ENCODE measurements around the gene CA12.
A peak's percentile ranks its signal among the peaks of the same experiment; 100 is the strongest.

Gene CA12

GRCh38 chr15:63301088-63301487 is 80.6 kb downstream of the CA12 start:
- CTCF ChIA-PET, result interaction anchor here (1.9 kb wide), 1 partner anchor 13 kb away, joined by 5 read pairs; no protein-coding TSS in a partner anchor
- no peak for TF ChIP-seq CTCF (IDR thresholded peaks at IDR 0.05; ENCODE audit: insufficient read depth, low read length, missing control alignments)
- DNase-seq (ENCODE audit: low read depth, low spot score), result no peak
- POLR2A ChIA-PET, result no interaction called here
- no peak overlapping the region for H3K4me3 ChIP-seq (ENCODE audit: low read depth, low read length)

DNA sequence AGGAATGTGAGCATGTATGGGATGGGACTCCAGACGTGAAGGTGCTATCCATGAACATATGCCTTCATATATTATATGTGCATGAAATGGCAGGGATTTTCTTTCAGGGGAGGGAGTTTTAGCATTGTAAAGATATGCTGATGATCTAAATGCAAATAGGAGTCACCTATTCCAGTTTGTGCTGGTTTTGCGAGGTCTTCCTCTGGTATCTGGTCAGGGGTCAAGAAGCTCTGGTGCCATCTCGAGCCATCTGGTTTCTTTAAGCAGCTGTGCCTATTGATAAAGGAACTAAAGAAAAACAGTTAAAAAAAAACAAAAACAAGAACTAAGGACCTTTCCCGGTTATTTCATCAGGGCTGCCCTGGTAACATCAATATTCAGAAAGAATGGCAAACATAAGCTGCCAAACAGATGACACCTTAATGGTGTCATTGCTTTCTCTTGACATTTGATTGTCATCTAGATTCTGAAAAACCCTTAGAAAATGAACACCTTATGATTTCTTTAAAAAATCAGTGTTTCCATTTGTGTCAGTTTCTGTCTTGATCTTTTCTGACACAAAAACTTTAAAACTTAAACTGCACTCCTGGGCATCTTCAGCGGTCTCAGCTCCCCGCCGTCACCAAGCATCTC is 81.6 kb downstream of the CA12 start:
- POLR2A ChIA-PET, result no interaction called here
- no peak for TF ChIP-seq CTCF (IDR thresholded peaks at IDR 0.05; ENCODE audit: insufficient read depth, low read length, missing control alignments)
- H3K4me3 ChIP-seq (ENCODE audit: low read depth, low read length), result no peak overlapping the region
- DNase-seq (ENCODE audit: low read depth, low spot score), result no peak
- CTCF ChIA-PET, result interaction anchor here (0.6 to 1.9 kb wide), 4 partner anchors 9 to 189 kb away, joined by 3 to 5 read pairs (median 4); no protein-coding TSS in a partner anchor

- TF ChIP-seq CTCF (IDR thresholded peaks at IDR 0.05; ENCODE audit: insufficient read depth, low read length, missing control alignments), result no peak
- CTCF ChIA-PET, result interaction anchor here (1.6 to 3.7 kb wide), 2 partner anchors 10 to 106 kb away, joined by 3 to 12 read pairs; no protein-coding TSS in a partner anchor
- H3K4me3 ChIP-seq (ENCODE audit: low read depth, low read length), result no peak overlapping the region
- POLR2A ChIA-PET, result no interaction called here
- no peak for DNase-seq (ENCODE audit: low read depth, low spot score)
Observed at GRCh38 chr15:63296195-63296594, 85.5 kb downstream of the CA12 start.

DNA sequence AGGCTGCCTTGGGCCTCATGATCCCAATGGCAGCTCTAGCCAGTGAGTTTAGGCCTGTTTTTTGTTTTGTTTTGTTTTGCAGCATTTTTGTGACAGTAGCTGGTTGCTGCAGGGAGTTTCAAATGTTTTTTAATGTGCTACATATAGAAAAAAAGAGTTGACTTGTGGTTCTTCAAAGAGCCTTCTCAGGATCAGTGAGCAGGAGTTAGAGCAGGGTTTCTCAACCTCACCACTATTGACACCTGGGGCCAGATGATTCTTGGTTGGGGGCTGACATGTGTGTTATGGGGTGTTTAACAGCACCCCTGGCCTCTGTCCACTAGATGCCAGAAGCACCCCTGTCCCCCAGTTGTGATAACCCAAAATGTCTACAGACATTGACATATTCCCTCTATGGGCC is 86.3 kb downstream of the CA12 start:
- ChIA-PET CTCF (interaction anchor here (1.1 to 3.7 kb wide), 4 partner anchors 11 to 172 kb away, joined by 3 to 12 read pairs (median 4); no protein-coding TSS in a partner anchor), POLR2A (no interaction called here)

DNA sequence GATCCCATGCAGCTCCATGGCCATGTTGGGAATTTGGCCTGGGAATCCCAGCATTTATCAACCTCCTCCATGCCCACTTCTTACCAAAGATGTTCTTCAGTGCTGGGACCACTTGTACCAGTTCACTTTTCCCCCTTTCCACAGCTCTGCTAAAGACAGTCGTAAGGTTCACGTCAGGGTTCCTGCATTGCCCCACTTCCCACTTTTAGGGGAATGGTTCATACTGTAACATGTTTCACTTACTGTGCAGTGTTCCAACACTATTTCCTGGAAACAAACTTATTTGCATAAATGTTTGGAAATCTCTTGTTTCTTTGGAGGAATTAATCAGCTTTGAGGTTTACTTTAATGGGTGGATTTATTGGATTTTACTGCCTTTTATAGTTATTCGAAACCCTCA is 87.3 kb downstream of the CA12 start:
- no peak for DNase-seq (ENCODE audit: low read depth, low spot score)
- H3K4me3 ChIP-seq (ENCODE audit: low read depth, low read length), result no peak overlapping the region
- ChIA-PET CTCF (interaction anchor here (0.8 to 3.7 kb wide), 4 partner anchors 13 to 168 kb away, joined by 3 to 12 read pairs (median 4); no protein-coding TSS in a partner anchor), POLR2A (no interaction called here)
- TF ChIP-seq CTCF (IDR thresholded peaks at IDR 0.05; ENCODE audit: insufficient read depth, low read length, missing control alignments), result no peak

More for the DNA sequence above, 86.3 kb downstream of the CA12 start:
- no peak overlapping the region for H3K4me3 ChIP-seq (ENCODE audit: low read depth, low read length)
- no peak for DNase-seq (ENCODE audit: low read depth, low spot score)
- TF ChIP-seq CTCF (IDR thresholded peaks at IDR 0.05; ENCODE audit: insufficient read depth, low read length, missing control alignments), result no peak

DNA sequence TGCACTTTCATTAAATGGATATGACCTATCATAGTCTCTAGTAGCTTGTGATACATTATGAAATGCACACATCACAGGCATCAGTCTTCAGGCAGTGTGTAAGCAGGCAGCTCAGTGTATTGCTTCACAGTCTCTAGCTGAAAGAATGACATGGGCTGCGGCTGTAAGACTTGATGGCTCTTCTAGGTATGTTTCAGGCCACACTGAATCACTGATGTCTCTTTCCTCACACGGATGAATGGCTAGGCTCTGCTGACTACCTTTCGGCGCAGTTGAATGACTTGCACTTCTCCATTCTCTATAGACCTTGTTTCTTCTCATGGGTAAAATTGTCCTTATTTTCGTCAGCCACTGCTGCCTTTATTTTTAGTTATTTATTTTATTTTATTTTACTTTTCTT is 88.9 kb downstream of the CA12 start:
- no peak for TF ChIP-seq CTCF (IDR thresholded peaks at IDR 0.05; ENCODE audit: insufficient read depth, low read length, missing control alignments)
- POLR2A ChIA-PET, result interaction anchor here (1.9 kb wide), 1 partner anchor 80 kb away, joined by 5 read pairs; no protein-coding TSS in a partner anchor

More for the DNA sequence above, 88.9 kb downstream of the CA12 start:
- H3K4me3 ChIP-seq (ENCODE audit: low read depth, low read length), result no peak overlapping the region
- DNase-seq (ENCODE audit: low read depth, low spot score), result peak; percentile 61
- CTCF ChIA-PET, result interaction anchor here (0.9 to 6.9 kb wide), 7 partner anchors 14 to 317 kb away, joined by 3 to 151 read pairs (median 4); partner anchors contain the start of gene APH1B
